ENCODE data around the gene NOC4L. TPM values are rescaled to one million over a fixed set of nuclear protein-coding genes. Genes with fewer than 3 reads are reported as not detected.

The NOC4L gene
- total RNA-seq, 3 donors from 2014 or later = 10.1 to 14.3 (median 11.1) TPM

DNA sequence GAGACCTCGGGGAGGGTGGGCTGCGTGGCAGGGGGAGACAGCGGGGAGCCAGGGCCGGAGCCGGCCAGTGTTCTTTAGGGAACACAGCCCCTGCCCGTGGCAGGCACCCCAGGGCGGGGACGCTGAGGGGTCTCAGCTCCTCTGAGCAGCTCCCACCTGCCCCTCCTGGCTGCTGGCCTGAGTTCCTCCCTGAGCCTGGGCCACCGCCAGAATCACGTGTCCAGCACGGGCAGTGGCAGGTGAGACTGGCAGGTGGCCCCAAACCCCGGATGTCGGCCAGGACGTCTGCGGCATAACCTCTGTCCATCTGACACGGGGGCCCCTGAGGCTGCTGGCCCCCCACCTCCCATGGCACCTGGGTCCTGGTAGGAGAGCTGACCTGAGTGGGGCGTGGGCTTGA, 25.1 kb downstream of the NOC4L start:
- DNase-seq (ENCODE audit: low spot score in 2 of 2) = no peak

GRCh38 chr12:132170094-132170636, 25.9 kb downstream of the NOC4L start:
- H3K4me3 ChIP-seq = no peak overlapping the region
- DNase-seq (ENCODE audit: low spot score in 2 of 2) = no peak
- intact Hi-C loops (cut with DNase I; ENCODE audit: low total_unique reads) = no loop called here
- no peaks in the 10 kb centered on the region for H3K4me1 ChIP-seq
- H3K9me3 ChIP-seq = no peaks in the 10 kb centered on the region
- peaks cover 0 to 63% of the 10 kb centered on the region in 2 donors for H3K27me3 ChIP-seq
- H3K36me3 ChIP-seq = no peaks in the 10 kb centered on the region
- no peak for TF ChIP-seq POLR2A (IDR thresholded peaks at IDR 0.05)
- TF ChIP-seq CTCF (IDR thresholded peaks at IDR 0.05) = no peak
- TF ChIP-seq POLR2AphosphoS5 (IDR thresholded peaks at IDR 0.05) = no peak
- no peak overlapping the region for H3K27ac ChIP-seq

More for the DNA sequence above, 25.1 kb downstream of the NOC4L start:
- intact Hi-C loops (cut with DNase I; ENCODE audit: low total_unique reads) = no loop called here
- H3K4me1 ChIP-seq = no peaks in the 10 kb centered on the region
- no peak overlapping the region for H3K27ac ChIP-seq
- H3K9me3 ChIP-seq = no peaks in the 10 kb centered on the region
- peaks cover 0 to 55% of the 10 kb centered on the region in 2 donors for H3K27me3 ChIP-seq
- TF ChIP-seq CTCF (IDR thresholded peaks at IDR 0.05) (no peak), POLR2A (IDR thresholded peaks at IDR 0.05) (no peak), POLR2AphosphoS5 (IDR thresholded peaks at IDR 0.05) (no peak)
- H3K36me3 ChIP-seq = no peaks in the 10 kb centered on the region
- H3K4me3 ChIP-seq = no peak overlapping the region

- no peaks in the 10 kb centered on the region for H3K4me1 ChIP-seq
- no peak overlapping the region for H3K27ac ChIP-seq
- intact Hi-C loops (cut with DNase I; ENCODE audit: low total_unique reads) = no loop called here
- H3K4me3 ChIP-seq = no peak overlapping the region
- H3K9me3 ChIP-seq = no peaks in the 10 kb centered on the region
- H3K36me3 ChIP-seq = no peaks in the 10 kb centered on the region
- no peak for DNase-seq (ENCODE audit: low spot score in 2 of 2)
- peaks cover 2 to 69% of the 10 kb centered on the region in 2 donors for H3K27me3 ChIP-seq
- TF ChIP-seq POLR2AphosphoS5 (IDR thresholded peaks at IDR 0.05) (no peak), CTCF (IDR thresholded peaks at IDR 0.05) (no peak), POLR2A (IDR thresholded peaks at IDR 0.05) (no peak)
These were observed 26.5 kb downstream of the NOC4L start for GRCh38 chr12:132170637-132171292.

- DNase-seq (ENCODE audit: low spot score in 2 of 2) = no peak
These were observed 27.2 kb downstream of the NOC4L start for GRCh38 chr12:132171293-132171967.

More at GRCh38 chr12:132171293-132171967, 27.2 kb downstream of the NOC4L start:
- no peaks in the 10 kb centered on the region for H3K9me3 ChIP-seq
- no peak for TF ChIP-seq POLR2AphosphoS5 (IDR thresholded peaks at IDR 0.05)
- no peak for TF ChIP-seq CTCF (IDR thresholded peaks at IDR 0.05)
- no peak for TF ChIP-seq POLR2A (IDR thresholded peaks at IDR 0.05)
- no peaks in the 10 kb centered on the region for H3K4me1 ChIP-seq
- intact Hi-C loops (cut with DNase I; ENCODE audit: low total_unique reads) = no loop called here
- H3K27ac ChIP-seq = no peak overlapping the region
- no peaks in the 10 kb centered on the region for H3K36me3 ChIP-seq
- no peak overlapping the region for H3K4me3 ChIP-seq
- H3K27me3 ChIP-seq = peaks cover 5 to 75% of the 10 kb centered on the region in 2 donors

All from breast epithelium (tissue), 4 donors.